Hindlimb muscle (tissue), 1 donor: ENCODE data around the gene HAVCR2. TPM values are rescaled to one million over a fixed set of nuclear protein-coding genes. Genes with fewer than 3 reads are reported as not detected.

Experiments used
- DNase-seq: peaks from one replicate; pipeline ENCODE4 v3.0.0-alpha.2; 2013
- polyA plus RNA-seq: library from polyadenylated mRNA; unstranded; fragments of 120-200 nt; gene quantifications from one replicate; pipeline ENCODE4 v1.2.1, GENCODE V29; 2013; ENCODE audit not compliant: insufficient read length

Gene HAVCR2
- polyA plus RNA-seq, 1 donor, result 4.1 TPM

DNA sequence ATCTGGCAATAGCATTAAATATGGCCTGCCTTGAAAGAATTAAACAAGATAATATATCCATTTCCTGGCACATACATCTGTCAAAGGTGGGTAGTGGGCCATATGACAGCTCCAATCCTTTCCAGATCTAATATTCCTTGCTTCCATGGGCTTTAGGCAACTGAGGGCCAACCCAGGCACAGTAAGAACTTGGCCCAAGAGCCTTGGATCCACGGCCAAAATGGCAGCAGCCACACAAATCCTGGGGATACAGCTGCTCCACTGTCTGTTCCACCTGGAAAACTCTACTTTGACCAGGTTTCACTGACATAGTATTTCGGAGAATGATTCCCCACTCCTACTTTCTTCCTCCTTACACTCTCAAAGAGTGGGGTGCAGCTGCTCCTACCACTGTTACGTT lies 63.2 kb downstream of the HAVCR2 start:
- no peak for DNase-seq

DNA sequence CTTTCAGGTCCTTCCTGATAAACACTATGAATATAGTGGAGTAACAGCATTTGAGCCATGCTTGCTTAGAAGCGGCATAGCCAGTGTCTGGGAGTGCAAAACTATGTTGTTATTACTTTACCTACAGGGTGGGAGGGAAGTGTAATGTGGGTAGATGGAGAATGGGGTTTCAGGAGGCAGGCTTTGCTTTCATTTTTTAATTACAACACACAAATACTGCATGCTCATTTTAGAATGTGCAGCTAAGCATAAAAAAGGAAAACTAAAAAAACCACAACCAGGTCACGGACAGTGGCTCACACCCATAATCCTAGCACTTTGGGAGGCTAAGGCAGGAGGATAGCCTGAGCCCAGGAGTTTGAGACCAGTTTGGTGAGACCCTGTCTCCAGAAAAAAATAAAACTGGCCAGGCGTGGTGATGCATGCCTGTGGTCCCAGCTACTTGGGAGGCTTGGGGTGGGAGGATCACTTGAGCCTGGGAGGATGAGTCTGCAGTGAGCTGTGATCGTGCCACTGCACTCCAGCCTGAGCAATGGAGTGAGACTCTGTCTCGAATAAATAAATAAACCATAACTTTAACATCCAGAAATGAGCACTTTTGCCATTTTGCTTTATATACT lies 70.2 kb downstream of the HAVCR2 start:
- no peak for DNase-seq

Other genes starting within 250 kb of the HAVCR2 start
- 2.0 TPM for gene TIMD4, start 145.8 kb downstream of the HAVCR2 start, polyA plus RNA-seq
- gene HAVCR1, start 49.9 kb downstream of the HAVCR2 start, polyA plus RNA-seq, result not detected
- gene MED7, start 33.8 kb upstream of the HAVCR2 start, polyA plus RNA-seq, result 12.1 TPM
- not detected for gene GARIN3, start 57.2 kb upstream of the HAVCR2 start, polyA plus RNA-seq
- gene ITK, start 71.8 kb upstream of the HAVCR2 start, polyA plus RNA-seq, result 0.31 TPM
- 5.7 TPM for gene CYFIP2, start 157.1 kb upstream of the HAVCR2 start, polyA plus RNA-seq